Caki2 (cell line): ENCODE measurements around the gene ATRN. TPM values are rescaled to one million over a fixed set of nuclear protein-coding genes. Genes with fewer than 3 reads are reported as not detected.

Source experiments
- DNase-seq: peaks from one replicate; pipeline ENCODE4 v3.0.0-alpha.2; 2015; ENCODE audit warnings: low read depth
- in situ Hi-C: cut with HindIII; loops from 2 replicates; pipeline ENCODE4 v1.10.0; 2016; ENCODE audit warnings: low sequenced_read_pairs, low pct_unique_long_range_greater_than_20kb, mixed read lengths
- total RNA-seq: library from RNA; depleted of rRNA; stranded (reverse); fragments of >200 nt; shearing (Covaris generic); gene quantifications from 2 replicates; pipeline ENCODE4 v1.2.3, GENCODE V29; 2014; ENCODE audit warnings: low replicate concordance

The ATRN gene
- total RNA-seq, 1 experiment from 2014 or later, result 15.3 TPM

DNA sequence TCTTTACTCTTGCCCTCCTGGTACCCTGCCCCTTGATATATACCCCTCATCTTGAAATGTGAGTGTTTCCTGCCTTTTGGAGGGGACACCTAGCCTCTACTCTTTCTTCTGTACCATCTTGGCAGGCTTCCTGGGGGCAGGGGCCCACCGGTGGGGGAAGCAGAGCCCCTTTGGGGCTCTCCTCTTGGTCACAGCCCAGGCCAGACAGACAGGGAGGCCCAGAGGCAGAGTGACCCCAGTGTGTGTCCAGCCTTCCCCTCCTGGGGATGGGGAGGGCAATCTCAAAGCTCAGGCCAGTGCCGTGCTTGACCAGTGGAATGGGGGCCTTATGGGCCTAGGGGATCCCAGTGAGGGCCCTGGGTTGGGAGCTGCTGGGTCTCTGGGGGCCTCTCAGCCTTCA lies 207.4 kb downstream of the ATRN start:
- no peak for DNase-seq
- in situ Hi-C loops, result no loop called here

DNA sequence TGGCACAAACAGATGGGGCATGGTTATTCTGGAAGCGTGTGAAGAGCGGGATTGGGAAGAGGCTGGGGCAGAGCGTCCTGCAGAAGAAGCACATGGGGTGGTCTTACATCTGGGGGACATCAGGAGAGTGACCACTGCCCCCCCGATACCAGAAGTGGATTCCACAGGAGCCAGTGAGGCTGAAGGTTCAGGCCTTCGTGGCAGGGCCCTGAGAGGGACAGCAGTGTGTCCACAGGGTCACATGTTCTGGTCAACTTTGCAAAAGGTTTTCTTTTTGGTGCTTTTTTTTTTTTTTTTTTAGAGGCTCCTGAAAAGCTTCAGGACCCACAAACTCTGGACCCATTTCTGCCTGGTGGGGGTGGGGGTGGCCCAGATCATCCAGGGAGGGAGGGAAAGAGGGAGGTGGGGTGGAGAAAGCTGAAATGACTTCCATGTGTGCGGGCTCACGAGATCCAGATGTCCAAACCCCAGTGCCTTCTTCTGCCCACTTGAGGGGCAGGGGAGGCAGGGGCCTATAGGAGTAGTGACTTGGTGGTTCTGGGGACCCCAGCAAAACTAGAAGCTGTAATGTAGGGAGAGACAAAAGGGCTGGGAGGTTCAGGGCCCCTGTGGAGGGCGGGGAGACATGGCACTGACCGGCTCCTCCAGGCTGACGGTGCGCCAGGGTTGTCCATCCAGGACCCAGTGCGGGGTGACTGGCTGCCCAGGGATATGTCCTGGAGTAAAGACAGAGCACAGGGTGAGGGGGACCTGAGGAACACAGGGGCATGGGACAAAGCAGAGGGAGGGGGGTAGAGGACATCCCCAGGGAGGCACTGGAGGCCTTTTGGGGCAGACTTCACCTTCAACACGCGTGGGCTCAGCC lies 208.3 kb downstream of the ATRN start:
- in situ Hi-C loops, result no loop called here
- no peak for DNase-seq

DNA sequence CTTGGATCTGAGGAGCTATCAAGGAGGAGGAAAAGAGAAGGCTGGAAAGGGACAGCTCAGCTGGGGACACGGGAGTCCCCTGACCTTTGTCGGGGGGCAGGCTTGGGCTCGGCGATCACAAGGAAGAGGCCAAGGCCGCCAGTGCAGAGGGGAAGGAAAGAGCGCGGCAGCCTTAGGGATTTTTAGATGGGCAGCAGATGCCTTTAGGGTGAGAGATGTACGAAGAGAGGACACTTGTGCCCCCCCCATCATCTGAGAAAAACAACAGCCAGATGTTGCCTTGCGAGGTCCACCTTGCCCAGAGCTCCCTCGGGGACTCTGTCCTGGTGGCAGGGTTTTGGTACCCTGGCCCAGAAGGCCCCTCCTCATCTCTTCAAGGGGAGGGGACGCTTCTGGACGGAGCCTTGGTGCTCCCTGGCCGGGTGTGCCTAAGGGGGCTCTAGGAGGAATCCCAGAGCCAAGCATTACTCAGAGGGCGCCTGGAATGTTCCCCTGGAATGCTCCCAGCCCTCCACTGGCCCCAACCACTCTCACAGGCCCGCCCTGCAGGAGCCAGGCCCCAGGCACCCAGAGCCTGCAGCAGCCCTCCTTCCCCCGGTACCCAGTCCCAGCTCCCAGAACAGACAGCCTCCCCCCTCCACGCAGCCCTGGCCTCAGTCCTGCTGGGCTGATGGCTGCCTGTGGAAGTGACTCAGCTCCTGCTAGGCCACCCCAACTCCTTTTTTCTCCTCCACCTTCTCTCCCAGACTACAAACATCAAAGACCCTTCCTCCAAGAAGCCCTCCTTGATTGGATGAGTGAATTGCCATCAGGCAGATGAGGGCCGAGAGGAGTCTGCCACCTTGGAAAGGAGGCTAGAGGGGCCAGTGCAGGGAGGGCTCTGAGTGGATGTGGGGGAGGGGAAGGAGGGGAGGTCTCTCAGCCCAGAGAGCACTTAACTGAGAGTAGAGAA lies 209.2 kb downstream of the ATRN start:
- in situ Hi-C loops, result no loop called here
- no peak for DNase-seq

DNA sequence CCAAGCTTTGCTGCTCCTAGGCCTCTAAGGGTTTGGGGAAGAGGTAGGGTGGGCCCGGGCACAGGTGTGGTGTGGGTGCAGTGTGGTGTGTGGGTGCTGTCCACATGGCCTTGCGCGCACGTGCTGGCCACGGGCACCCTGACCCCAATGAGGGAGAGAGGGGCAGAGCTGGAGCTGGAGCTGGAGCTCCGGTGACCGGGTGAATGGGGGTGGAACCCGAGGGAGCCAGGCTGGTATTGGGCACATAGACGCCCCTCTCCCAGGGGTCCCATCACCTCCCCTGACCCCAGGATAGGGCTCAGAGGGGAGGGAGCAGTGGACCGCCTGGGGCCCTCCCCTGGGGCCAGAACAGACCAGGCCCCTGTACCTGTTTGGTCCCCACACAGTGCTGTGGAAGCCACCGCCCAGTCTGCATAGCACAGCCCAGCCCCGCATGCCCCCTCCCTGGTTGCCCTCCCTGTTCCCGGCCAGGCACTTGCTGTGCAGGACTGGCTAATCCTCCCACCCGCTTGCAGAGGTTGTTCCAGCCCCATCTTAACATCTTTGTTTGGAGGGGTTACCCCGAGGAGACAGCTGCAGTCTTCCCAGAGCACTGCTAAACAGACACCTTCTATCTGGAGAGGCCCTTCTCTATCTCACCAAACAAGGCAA lies 210.0 kb downstream of the ATRN start:
- DNase-seq, result no peak
- in situ Hi-C loops, result no loop called here

DNA sequence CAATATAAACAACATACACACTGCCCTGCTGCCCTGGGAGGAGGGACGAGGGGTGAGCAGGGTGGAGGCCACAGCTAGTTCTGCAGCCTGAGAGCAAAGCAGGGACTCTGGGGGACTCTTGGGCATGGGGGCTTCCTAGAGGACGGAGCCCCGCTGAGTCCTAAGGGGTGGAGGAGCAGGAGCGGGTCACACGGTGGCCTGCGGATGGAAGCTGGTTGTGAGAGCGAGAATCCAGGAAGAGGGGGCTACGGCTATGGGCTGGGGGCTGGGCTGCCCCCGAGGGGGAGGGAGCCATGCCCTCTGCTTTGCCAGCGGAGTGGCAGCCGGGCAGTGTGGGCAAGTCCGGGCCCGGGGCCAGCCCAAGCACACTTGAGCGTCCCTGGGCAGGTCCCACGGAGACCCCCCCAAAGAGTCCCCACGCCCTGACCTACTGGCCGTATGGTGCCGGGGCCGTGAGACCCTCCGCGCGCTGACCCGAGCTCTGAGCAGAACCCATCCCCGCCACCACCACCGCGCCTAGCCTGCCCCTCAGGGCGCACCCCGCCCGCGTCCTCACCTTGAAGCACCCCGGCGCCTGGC lies 210.6 kb downstream of the ATRN start:
- in situ Hi-C loops, result no loop called here
- DNase-seq, result no peak

DNA sequence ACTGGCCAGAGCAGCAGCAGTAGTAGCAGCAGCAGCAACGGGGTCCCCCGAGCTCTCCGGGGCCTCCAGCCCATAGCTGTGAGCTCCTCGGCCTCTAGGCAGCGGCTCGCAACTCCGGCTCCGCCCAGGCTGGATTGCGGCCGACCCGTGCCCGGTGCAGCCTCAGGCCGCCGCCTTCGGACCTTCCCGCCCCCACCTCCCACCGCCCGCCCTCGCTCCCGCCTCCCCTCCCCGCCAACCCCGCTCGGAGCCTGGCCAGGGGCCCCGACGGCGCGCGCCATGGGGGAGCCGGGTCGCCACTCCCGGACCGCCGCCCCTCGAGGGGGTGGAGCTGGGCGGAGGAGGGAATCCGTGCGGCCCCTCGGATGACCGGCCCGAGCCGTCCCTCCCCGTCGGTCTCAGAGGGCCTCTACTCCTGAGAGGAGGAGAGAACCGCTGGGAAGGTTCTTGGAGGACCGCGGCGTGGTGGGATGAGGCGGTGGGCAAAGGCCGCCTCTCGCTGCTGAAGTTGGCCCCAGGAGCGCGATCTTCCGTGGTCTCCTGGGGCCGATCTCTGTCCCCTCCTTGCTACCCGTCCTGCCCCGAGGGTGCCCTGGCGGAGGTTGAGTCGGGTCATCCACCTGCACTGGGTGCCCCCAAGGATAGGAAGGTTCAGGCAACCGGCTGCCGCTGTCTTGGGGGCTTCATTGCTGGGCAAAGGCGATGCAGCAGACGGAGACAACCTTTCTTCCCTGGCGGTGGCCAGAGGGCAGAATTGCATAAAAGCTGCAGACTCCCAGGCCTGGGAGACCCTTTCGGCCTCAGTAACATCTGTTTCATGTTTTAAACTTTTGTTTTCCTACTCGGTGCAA lies 211.3 kb downstream of the ATRN start, which contains the start of gene ADAM33:
ADAM33 (minus strand) TSS at position 80 of the 851 bp plus-strand sequence; CDS start at position 74, 6 bp downstream.
- in situ Hi-C loops, result no loop called here
- DNase-seq, result no peak

DNA sequence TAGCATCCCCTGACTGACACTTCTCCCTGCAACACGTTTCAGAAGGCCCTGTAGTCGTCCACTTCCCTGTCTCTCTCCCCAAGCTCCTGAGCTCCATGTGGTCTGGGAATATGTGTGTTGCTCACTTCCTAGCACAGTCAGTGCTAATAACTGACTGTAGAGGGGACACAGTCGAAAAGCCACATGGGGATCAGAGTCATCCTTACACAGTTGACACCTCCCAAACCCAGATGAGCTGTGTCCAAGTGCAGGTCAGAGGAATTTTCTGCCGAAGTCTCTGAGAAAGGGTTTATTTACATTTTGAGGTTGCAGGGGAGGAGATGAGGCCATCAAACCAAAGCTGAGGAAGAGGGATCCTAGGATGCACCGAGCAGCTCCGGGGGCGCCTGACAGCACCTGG lies 214.5 kb downstream of the ATRN start:
- no peak for DNase-seq
- in situ Hi-C loops, result no loop called here

DNA sequence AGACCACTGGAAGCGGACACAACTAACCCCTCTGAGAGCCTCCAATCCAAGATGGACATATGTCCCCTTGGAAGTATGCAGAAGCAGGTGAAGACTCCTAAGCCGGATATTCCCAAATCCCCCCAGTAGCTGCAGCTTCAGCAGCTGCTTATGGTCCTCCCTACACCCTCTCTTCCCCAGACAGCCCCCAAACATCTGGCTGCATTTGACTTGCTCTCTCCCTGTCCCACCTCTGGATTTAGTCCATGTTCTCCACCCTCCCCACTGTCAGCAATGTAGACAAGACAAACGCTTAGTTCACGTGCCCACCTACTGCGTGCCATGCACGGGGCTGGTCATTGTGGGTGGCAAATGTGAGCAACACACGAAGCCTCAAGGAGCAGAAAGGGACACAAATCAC lies 215.6 kb downstream of the ATRN start:
- DNase-seq, result no peak
- in situ Hi-C loops, result no loop called here

DNA sequence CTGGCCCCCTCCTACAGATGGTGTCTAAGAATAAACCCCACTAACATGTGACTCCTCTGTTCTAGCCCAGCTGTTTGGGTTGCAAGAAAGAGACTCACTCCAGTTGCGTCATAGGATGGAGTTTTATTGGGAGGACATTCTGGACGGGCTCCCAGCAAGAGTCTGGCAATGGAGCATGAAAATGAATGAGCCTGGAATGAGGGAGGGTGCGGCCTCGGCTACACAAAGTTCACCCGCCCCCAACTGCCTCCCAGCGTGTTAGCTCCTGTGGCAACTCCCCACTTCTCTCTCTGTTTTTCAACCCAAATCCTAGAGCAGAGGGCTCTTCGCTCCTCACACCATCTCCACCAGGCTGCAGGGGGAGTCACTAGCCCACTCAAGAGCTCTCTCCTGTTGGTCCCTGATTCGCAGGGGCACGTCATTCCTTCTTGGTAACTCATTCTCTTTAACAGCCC lies 216.1 kb downstream of the ATRN start:
- DNase-seq, result peak; percentile 23
- in situ Hi-C loops, result no loop called here

DNA sequence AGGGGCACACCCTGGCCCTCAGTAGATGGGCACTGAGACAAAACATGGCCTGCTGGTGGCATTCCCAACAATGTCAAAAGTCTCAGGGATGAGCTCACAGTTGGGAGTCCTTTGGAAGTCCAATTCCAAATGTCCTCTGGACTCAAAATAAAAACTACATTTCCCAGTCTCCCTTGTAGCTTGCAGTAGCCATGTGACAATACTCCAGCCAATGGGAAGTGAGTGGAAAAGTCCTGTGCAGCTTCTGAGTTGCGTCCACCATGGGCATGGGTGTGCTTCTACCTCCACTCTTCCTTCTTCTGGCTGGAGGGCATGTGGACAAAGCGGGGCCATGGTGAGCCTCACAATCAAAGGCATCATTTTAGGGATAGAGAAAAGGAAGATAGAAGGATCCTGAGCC lies 216.8 kb downstream of the ATRN start:
- DNase-seq, result no peak
- in situ Hi-C loops, result no loop called here

DNA sequence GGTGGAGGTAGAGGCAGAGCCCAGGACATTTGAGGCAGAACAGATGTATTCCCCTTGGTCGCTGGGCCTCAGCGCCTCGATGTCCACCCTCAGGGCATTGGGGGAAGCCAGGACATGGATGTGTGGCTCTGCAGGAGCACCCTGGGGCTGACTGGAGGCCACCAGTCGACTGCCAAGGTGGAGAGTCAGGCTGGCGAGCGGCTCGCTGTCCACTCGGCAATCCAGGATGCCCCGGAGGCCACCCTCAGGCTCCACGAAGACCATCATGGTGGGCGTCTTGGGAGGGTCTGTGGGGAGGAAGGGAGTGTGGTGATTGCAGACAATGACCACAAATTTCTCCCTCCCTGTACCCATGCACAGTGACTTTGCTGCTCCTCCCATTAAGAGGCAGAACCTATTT lies 219.2 kb downstream of the ATRN start:
- in situ Hi-C loops, result no loop called here
- DNase-seq, result no peak

DNA sequence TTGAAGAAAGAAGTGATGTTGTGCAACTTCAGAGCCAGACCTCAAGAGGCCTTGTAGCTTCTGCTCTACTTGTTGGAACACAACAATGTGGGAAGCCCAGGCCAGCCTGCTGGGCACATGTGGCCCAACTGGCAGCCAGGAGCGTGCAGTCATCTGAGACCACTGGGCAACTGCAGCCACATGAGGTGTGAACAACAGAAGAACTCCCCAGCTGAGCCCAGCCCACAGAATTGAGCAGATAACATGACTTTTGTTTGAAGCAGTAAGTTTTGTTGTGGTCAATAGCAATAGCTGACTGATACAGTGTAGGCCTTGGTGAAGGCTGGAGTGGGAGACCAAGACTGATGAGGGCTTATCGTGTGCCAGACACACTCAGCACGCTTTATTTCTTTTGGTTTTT lies 219.6 kb downstream of the ATRN start:
- in situ Hi-C loops, result no loop called here

DNA sequence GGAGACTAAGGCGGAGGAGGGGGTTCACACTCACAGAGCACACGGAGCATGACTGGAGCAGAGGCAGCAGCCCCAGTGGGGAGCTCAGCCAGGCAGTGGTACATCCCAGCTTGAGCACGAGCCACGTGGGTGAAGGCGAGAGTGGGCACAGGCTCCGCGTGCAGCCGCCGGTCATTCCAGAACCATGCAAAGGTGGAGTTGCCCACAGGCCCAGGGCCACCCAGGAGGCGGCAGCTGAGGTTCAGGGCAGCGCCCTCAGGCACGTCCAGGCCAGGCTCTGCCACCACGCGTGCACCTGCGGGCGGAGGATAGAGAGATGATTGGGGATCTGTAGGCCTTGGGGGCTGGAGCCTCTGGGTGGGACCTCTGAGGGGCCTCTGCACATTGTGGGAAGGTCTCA lies 220.5 kb downstream of the ATRN start:
- DNase-seq, result no peak
- in situ Hi-C loops, result no loop called here

More for the DNA sequence above, 219.6 kb downstream of the ATRN start:
- DNase-seq, result no peak

DNA sequence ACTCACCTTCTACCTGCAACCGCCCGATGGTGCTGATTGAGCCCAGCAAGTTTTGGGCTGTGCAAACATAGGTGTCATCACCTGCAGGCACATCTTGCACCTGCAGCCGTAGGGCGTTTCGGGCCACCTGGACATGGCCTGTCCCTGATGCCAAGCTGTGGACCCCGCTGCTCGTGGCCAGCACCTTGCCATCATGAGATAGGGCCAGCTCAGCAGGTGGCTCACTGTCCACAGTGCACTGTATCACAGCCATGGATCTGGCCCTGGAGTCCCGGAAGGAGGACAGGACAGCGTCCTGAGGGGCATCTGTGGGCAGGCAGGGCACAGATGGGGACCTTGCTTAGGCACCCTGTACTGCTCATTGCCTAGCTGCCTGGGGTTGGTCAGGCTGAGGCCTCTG lies 221.1 kb downstream of the ATRN start:
- no peak for DNase-seq
- in situ Hi-C loops, result no loop called here

DNA sequence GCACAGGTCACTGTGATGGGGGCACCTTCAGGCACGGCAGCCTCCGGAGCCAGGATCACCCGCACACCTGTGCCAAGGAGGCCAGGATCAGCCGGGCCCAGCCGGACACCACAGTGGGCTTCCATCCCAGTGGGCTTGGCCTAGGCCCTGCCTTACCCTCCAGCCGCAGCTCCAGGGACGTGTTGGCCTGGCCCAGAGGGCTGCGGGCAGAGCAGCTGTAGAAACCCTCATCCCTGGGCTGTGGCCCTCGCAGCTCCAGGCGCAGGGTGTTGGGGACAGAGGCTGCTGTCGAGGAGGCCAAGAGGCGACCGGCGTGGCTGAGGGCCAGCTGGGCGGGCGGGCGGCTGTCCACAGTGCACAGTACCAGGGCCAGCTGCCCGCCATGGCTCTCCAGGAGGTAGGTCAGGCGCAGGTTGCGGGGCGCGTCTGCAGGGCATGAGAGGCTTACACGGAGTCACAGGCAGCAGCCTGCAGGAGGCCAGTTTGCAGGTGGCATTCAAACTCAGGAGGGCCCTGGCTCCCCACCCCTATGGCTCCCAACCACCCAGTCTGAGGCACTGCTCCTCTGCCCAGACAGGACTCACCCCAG lies 222.0 kb downstream of the ATRN start:
- in situ Hi-C loops, result no loop called here

DNA sequence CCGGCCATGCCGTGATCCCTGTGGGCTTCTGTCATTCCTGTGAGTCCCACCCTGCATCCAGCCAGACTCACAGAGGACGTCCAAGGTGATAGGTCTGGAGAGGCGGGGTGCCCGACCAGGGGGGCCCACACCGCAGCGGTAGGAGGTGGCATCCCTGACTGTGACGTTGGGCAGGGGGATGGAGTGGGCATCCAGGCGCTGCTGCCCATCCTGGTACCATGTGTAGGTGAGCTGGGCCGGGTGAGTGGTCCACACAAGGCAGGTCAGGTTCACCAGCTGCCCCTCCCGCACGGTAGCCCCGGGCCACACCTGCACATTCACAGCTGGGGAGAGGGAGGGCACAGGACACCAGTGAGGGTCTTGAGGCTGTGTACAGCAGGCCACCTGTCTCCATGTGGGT lies 222.6 kb downstream of the ATRN start:
- in situ Hi-C loops, result no loop called here
- no peak for DNase-seq

More for the DNA sequence above, 222.0 kb downstream of the ATRN start:
- DNase-seq, result no peak

DNA sequence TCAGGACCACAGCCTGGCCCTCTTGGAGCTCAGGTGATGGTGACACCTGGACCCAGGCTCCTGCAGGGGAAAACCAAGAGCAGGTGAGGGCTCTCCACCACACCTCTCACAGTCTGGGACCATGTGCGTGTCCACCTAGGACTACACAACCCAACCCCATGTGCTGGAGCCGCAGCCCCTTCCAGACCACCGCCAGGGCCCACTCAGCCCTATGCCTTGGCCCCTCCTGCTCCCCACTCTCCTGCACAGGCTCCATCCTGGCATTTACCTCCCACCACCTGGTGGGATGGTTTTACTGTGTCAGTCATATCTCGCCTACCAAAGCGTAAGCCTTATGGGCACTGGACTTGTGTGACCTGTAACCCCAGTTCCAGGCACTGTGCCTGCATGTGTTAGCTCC lies 224.0 kb downstream of the ATRN start:
- no peak for DNase-seq
- in situ Hi-C loops, result no loop called here
